Muscle of leg (tissue), 16 donors: Measurements from ENCODE around the gene MYOZ1. TPM values are rescaled to one million over a fixed set of nuclear protein-coding genes. Genes with fewer than 3 reads are reported as not detected.
"Not testable (repeated sequence)": the region's sequence is repeated elsewhere in the genome, so short reads cannot be mapped to it uniquely, and the experiment has no call there.

ENCODE experiments used
- DNase-seq: peaks from one replicate; pipeline ENCODE4 v3.0.0; 2013
- H3K27ac ChIP-seq: one replicate; pipeline ENCODE4 v1.5.1; 2013; ENCODE audit warnings: mild to moderate bottlenecking, low read length, control low read depth
- H3K27me3 ChIP-seq: one replicate; pipeline ENCODE4 v1.6.1; 2013; ENCODE audit warnings: low read length; ENCODE audit not compliant: control insufficient read depth, insufficient read depth
- H3K36me3 ChIP-seq: one replicate; pipeline ENCODE4 v1.6.1; 2013; ENCODE audit warnings: low read length; ENCODE audit not compliant: control insufficient read depth, insufficient read depth
- H3K4me1 ChIP-seq: one replicate; pipeline ENCODE4 v1.6.1; 2013; ENCODE audit warnings: low read length; ENCODE audit not compliant: control insufficient read depth, insufficient read depth
- H3K4me3 ChIP-seq: one replicate; pipeline ENCODE4 v1.5.1; 2013; ENCODE audit warnings: low read length, control low read depth
- H3K9me3 ChIP-seq: replicated peaks from 2 replicates; pipeline ENCODE4 v1.6.1; 2013; ENCODE audit warnings: low read depth, low read length; ENCODE audit not compliant: control insufficient read depth
- WGBS: methylation state at CpG from one replicate; pipeline ENCODE4 v1.1.5; 2013; ENCODE audit warnings: missing lambda C conversion rate; ENCODE audit not compliant: insufficient coverage; 5-methylcytosine and 5-hydroxymethylcytosine counted together
- long read RNA-seq, 11 donors: transcript quantifications; one replicate each; lab custom pipeline, GENCODE V29; 2026
- polyA plus RNA-seq, 8 donors: library from polyadenylated mRNA; unstranded; fragments of 120-200 nt; gene quantifications; one replicate each; pipeline versions ENCODE4 v1.2.1 to v1.2.3, GENCODE V29; 2013; ENCODE audit warnings: inconsistent platforms in 1 of 8, low replicate concordance in 1 of 8; ENCODE audit not compliant: insufficient read length in 8 of 8, insufficient read depth in 1 of 8
- total RNA-seq: library from RNA; stranded (reverse); fragments of 120-200 nt; gene quantifications from one replicate; pipeline ENCODE4 v1.2.4, GENCODE V29; 2013

Gene MYOZ1
- 552 TPM for total RNA-seq
- 100 to 1,000 TPM; 201 to 638 (median 487) TPM for polyA plus RNA-seq
- long read RNA-seq, donor 1, transcript MYOZ1-201 (6 exons, 1,541 nt), result major isoform, 65 of 194 reads
- long read RNA-seq, donor 1, partial matches to known transcripts, result 115 of 194 reads
- long read RNA-seq, donor 1, other reads (novel, unspliced or antisense), result 14 of 194 reads
- long read RNA-seq, donor 2, transcript MYOZ1-201 (6 exons, 1,541 nt), result major isoform, 14 of 38 reads
- long read RNA-seq, donor 2, partial matches to known transcripts, result 24 of 38 reads
- long read RNA-seq, donor 2, other reads (novel, unspliced or antisense), result 0 of 38 reads
- long read RNA-seq, donor 3, transcript MYOZ1-201 (6 exons, 1,541 nt), result major isoform, 205 of 672 reads
- long read RNA-seq, donor 3, partial matches to known transcripts, result 401 of 672 reads
- long read RNA-seq, donor 3, other reads (novel, unspliced or antisense), result 66 of 672 reads
- long read RNA-seq, donor 4, transcript MYOZ1-201 (6 exons, 1,541 nt), result major isoform, 64 of 193 reads
- long read RNA-seq, donor 4, partial matches to known transcripts, result 110 of 193 reads
- long read RNA-seq, donor 4, other reads (novel, unspliced or antisense), result 19 of 193 reads
- long read RNA-seq, donor 5, transcript MYOZ1-201 (6 exons, 1,541 nt), result major isoform, 141 of 397 reads
- long read RNA-seq, donor 5, partial matches to known transcripts, result 231 of 397 reads
- long read RNA-seq, donor 5, other reads (novel, unspliced or antisense), result 25 of 397 reads
- long read RNA-seq, donor 6, transcript MYOZ1-201 (6 exons, 1,541 nt), result major isoform, 273 of 751 reads
- long read RNA-seq, donor 6, partial matches to known transcripts, result 409 of 751 reads
- long read RNA-seq, donor 6, other reads (novel, unspliced or antisense), result 69 of 751 reads
- long read RNA-seq, donor 7, transcript MYOZ1-201 (6 exons, 1,541 nt), result major isoform, 110 of 355 reads
- long read RNA-seq, donor 7, partial matches to known transcripts, result 197 of 355 reads
- long read RNA-seq, donor 7, other reads (novel, unspliced or antisense), result 48 of 355 reads
- long read RNA-seq, donor 8, transcript MYOZ1-201 (6 exons, 1,541 nt), result major isoform, 75 of 251 reads
- long read RNA-seq, donor 8, partial matches to known transcripts, result 154 of 251 reads
- long read RNA-seq, donor 8, other reads (novel, unspliced or antisense), result 22 of 251 reads
- long read RNA-seq, donor 9, transcript MYOZ1-201 (6 exons, 1,541 nt), result major isoform, 121 of 440 reads
- long read RNA-seq, donor 9, partial matches to known transcripts, result 283 of 440 reads
- long read RNA-seq, donor 9, other reads (novel, unspliced or antisense), result 36 of 440 reads
- long read RNA-seq, donor 10, transcript MYOZ1-201 (6 exons, 1,541 nt), result major isoform, 202 of 589 reads
- long read RNA-seq, donor 10, partial matches to known transcripts, result 337 of 589 reads
- long read RNA-seq, donor 10, other reads (novel, unspliced or antisense), result 50 of 589 reads
- long read RNA-seq, donor 11, transcript MYOZ1-201 (6 exons, 1,541 nt), result major isoform, 122 of 404 reads
- long read RNA-seq, donor 11, partial matches to known transcripts, result 226 of 404 reads
- long read RNA-seq, donor 11, other reads (novel, unspliced or antisense), result 56 of 404 reads

DNA sequence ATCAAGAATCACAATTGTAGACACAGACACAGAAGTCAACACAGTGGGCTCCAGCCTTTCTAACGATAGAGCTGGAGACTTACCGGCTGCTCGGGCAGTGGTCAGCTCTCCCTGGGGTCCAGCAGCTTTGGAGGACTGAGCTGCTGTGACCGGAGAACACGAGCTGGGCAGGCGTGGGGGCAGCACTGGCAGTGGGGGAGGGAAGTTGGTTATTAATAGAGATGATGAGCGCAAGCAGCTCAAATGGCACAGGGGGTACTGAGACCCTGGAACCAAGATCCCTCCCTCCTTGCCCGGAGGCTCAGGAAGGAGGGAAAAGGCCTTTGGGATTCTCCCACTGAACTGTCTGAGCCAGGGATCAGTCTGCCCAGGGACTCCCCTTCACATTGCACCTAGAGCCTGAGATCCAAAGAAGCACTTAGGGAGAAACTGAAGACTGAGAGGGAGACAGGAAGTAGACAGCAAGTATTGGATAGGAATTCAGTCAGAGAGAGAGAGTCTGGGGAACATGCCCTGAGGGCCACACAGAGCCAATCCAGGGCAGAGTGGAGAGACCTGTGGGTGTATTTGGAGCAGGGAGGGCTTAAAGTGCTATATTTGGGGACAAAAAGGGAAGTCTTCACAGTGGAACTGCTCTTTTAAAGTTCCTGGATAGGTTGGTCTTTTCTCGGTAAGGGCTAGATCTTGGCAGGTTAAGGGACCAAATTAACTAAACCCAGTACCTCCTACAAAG is at the start of gene MYOZ1:
MYOZ1 (minus strand) TSS at position 147 of the 733 bp plus-strand sequence. CDS start 1,457 bp downstream, outside the sequence.
- peaks cover 13% of the 10 kb centered on the region for H3K36me3 ChIP-seq
- DNase-seq, result peak; percentile 53
- peaks cover 30% of the 10 kb centered on the region for H3K4me1 ChIP-seq
- 53% methylated on average over 4 of the region's 9 CpGs for WGBS
- no peaks in the 10 kb centered on the region for H3K9me3 ChIP-seq
- H3K27me3 ChIP-seq, result no peaks in the 10 kb centered on the region
- peak within 1 kb of the TSS; percentile 49 for H3K4me3 ChIP-seq
- H3K27ac ChIP-seq, result peak within 1 kb of the TSS; percentile 87

DNA sequence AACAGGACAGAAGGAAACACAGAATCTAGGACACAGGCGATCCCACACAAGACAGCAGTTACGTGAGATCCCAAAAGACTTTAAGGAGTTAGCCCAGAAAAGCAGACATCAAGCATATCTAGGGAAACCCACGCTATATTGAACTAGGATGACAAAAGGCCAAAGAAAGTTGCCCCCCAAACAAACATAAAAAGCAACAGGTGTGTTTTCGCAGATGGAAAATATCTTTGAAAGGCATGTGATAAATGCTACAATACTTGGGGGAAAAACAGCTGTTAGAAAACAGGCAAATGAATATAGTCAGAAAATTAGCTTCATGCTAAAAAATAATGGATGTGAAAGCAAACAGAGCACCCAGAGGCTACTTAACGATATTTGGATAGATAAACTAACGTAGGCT is 49.5 kb upstream of the MYOZ1 start:
- not testable (repeated sequence) for H3K9me3 ChIP-seq, H3K4me3 ChIP-seq, H3K4me1 ChIP-seq, H3K27ac ChIP-seq, H3K36me3 ChIP-seq, DNase-seq, H3K27me3 ChIP-seq
- WGBS, result no CpG with 5 or more reads among the region's 6 CpGs

- not testable (repeated sequence) for H3K4me1 ChIP-seq, H3K9me3 ChIP-seq, H3K27me3 ChIP-seq, H3K4me3 ChIP-seq, H3K36me3 ChIP-seq, DNase-seq, H3K27ac ChIP-seq
- 100% methylated on average over 5 of the region's 28 CpGs for WGBS
Measured at GRCh38 chr10:73689596-73689995, 48.3 kb upstream of the MYOZ1 start.

- H3K4me3 ChIP-seq, H3K36me3 ChIP-seq, DNase-seq, H3K27ac ChIP-seq, H3K4me1 ChIP-seq, H3K27me3 ChIP-seq, H3K9me3 ChIP-seq: not testable (repeated sequence)
- WGBS, result no CpG with 5 or more reads among the region's 1 CpG
Measured at GRCh38 chr10:73687641-73688040, 46.4 kb upstream of the MYOZ1 start.

- not testable (repeated sequence) for H3K9me3 ChIP-seq, H3K27me3 ChIP-seq, H3K27ac ChIP-seq, H3K36me3 ChIP-seq, H3K4me3 ChIP-seq, DNase-seq, H3K4me1 ChIP-seq
- no CpG with 5 or more reads among the region's 20 CpGs for WGBS
Measured at GRCh38 chr10:73674546-73674945, 33.3 kb upstream of the MYOZ1 start.

- H3K27ac ChIP-seq, H3K4me1 ChIP-seq, H3K4me3 ChIP-seq, H3K9me3 ChIP-seq, H3K36me3 ChIP-seq, H3K27me3 ChIP-seq, DNase-seq: not testable (repeated sequence)
- no CpG with 5 or more reads among the region's 4 CpGs for WGBS
Measured at GRCh38 chr10:73668378-73668777, 27.1 kb upstream of the MYOZ1 start.

DNA sequence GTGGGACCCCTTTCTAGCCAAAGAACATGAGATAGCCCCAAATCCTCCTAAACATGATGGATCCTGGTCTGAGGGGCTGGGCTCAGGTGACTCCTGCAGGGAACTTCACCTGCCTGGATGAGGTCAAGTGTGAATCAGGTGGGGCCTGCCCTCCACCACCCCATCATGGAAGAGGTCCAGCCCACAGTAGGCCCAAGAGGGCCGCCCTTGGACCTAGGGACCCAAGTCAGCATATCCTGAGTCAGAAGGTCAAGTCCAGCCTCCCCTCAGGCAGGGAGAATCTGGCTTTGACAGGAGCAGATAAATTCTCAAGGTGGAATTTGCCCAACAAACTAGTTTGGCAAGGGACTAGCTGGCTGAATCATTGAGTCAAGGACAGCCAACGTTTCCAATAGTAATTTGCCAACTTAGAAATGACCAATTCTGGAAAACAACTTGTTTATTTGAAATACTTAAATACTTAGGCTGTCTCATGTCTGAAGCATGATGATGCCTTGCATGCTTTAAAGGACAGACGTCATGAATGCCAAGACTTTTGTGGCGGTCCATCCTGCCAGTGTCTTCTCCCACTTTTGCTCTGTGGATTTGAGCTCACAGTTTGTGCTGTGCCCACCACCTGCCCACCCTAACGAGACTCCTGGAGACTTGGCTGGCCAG is 25.0 kb upstream of the MYOZ1 start:
- WGBS, result no CpG with 5 or more reads among the region's 5 CpGs
- H3K4me1 ChIP-seq, H3K27me3 ChIP-seq, H3K36me3 ChIP-seq, H3K27ac ChIP-seq, H3K9me3 ChIP-seq, DNase-seq, H3K4me3 ChIP-seq: not testable (repeated sequence)

DNA sequence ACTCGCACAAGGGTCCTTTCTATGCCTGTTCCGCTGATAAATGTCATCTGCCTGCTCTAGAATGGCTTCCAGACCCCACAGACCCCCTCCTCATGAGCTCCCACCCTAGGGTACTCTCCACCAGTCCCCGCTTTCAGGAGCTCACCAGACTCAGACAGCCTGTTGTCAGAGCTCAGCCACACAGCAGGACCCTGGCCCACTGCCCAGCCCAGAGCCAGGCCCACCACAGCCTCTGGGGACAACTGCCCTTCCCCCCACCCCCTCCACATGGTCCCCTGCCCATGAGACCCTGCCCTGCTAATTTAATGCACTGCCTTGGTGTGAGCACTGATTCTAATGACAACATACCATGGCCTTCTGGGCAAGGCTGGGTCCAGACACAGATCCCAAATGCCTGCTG is 24.3 kb upstream of the MYOZ1 start:
- not testable (repeated sequence) for H3K4me1 ChIP-seq, H3K4me3 ChIP-seq, H3K36me3 ChIP-seq, H3K9me3 ChIP-seq, H3K27ac ChIP-seq, DNase-seq, H3K27me3 ChIP-seq
- WGBS, result 59% methylated on average over 2 of the region's 3 CpGs
